Sigmoid colon (tissue), 7 donors: ENCODE data around the gene MMRN1. TPM values are rescaled to one million over a fixed set of nuclear protein-coding genes. Genes with fewer than 3 reads are reported as not detected.

ENCODE experiments used
- DNase-seq: peaks from one replicate; pipeline ENCODE4 v3.0.0-alpha.2; 2019
- H3K27ac ChIP-seq, 4 donors: fragments of 200-600 bp; sonication (generic); one replicate each; pipeline ENCODE4 v1.5.1; 2016 to 2019; ENCODE audit warnings: mild to moderate bottlenecking in 1 of 4
- H3K27me3 ChIP-seq, 3 donors: fragments of 200-600 bp; sonication (generic); one replicate each; pipeline ENCODE4 v1.5.1; 2019; ENCODE audit warnings: mild to moderate bottlenecking in 1 of 3
- H3K36me3 ChIP-seq, 4 donors: fragments of 200-600 bp; sonication (generic); one replicate each; pipeline ENCODE4 v1.5.1; 2016 to 2019
- H3K4me1 ChIP-seq, 4 donors: fragments of 200-600 bp; sonication (generic); one replicate each; pipeline ENCODE4 v1.5.1; 2017 to 2019
- H3K4me3 ChIP-seq, 4 donors: fragments of 200-600 bp; sonication (generic); one replicate each; pipeline ENCODE4 v1.5.1; 2017 to 2019; ENCODE audit warnings: mild to moderate bottlenecking in 2 of 4, moderate library complexity in 1 of 4
- H3K9me3 ChIP-seq, 4 donors: fragments of 200-600 bp in 3 of 4; sonication (generic) in 3 of 4; one replicate each; pipeline versions ENCODE4 v1.5.1 to v1.6.1; 2013 to 2019
- EP300 ChIP-seq, 4 donors: sonication (generic); formaldehyde crosslinking; IDR thresholded peaks; one replicate each; pipeline ENCODE4 v1.6.1; 2017; ENCODE audit warnings: antibody characterized with exemption in 4 of 4
- POLR2A ChIP-seq, 2 donors: fragments of 450-650 bp; IDR thresholded peaks; one replicate each; pipeline ENCODE4 v1.6.1; 2016; ENCODE audit warnings: antibody characterized with exemption in 2 of 2, mild to moderate bottlenecking in 2 of 2, moderate library complexity in 2 of 2
- POLR2AphosphoS5 ChIP-seq, 4 donors: sonication (generic); formaldehyde crosslinking; IDR thresholded peaks; one replicate each; pipeline ENCODE4 v1.6.1; 2017; ENCODE audit warnings: antibody characterized with exemption in 4 of 4
- WGBS, 2 donors: extraction: QIAGEN DNeasy Blood & Tissue Kit; methylation state at CpG; one replicate each; pipeline ENCODE4 v1.1.7; 2013; 5-methylcytosine and 5-hydroxymethylcytosine counted together
- intact Hi-C: fragments of 100-400 bp; cut with DNase I; formaldehyde crosslinking; loops from one replicate; pipeline ENCODE4 v1.15.1; 2023
- polyA plus RNA-seq, 3 donors: library from polyadenylated mRNA; stranded (reverse); fragments of 200-250 nt; gene quantifications; one replicate each; pipeline ENCODE4 v1.2.3, GENCODE V29; 2013
- total RNA-seq, 4 donors: library from RNA; depleted of rRNA; stranded (reverse); fragments of >200 nt; gene quantifications; one replicate each; pipeline ENCODE4 v1.1.0, GENCODE V29; 2016
- TF ChIP-seq, protein P1 (sequence below), 4 experiments: fragments of 450-650 bp in 3 of 4; fragments of 200-600 bp in 1 of 4; IDR thresholded peaks; one replicate each; pipeline ENCODE4 v1.5.1; 2016 to 2019; ENCODE audit warnings: antibody characterized with exemption in 4 of 4, mild to moderate bottlenecking in 3 of 4, moderate library complexity in 2 of 4
- donor health status: healthy with polysubstance abuse.
- donor health status: Bipolar disorder and iron deficiency.
- donor health status: healthy.

MMRN1 gene
- total and polyA plus RNA-seq, 7 donors: 0.46 to 86.6 (median 28.1) TPM

DNA sequence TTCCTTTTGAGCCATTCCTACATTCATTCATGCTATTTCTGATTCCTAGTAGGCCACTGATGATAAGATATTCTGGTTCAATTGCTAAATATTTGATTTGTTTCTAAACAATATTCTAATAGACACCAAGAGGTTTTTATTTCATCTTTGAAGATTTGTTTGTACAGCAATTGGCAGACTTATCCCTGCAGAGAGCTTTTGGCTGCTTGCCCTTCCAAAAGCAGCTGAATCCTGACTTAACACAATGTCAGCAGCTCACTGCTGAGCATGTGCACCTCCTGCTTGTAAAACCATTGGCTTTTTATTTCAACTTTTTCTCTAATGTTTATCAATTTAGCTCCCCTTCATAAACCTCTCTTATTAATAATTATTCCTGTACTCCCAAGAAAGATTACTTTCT is 45.3 kb downstream of the MMRN1 start:
- DNase-seq: no peak
- Histone ChIP-seq H3K27ac (no peak overlapping the region), H3K36me3 (no peaks in the 10 kb centered on the region), H3K4me1 (peaks cover 0 to 6% (median 0%) of the 10 kb centered on the region in 4 donors), H3K4me3 (no peak overlapping the region), H3K9me3 (no peaks in the 10 kb centered on the region), H3K27me3 (no peaks in the 10 kb centered on the region)
- TF ChIP-seq EP300 (IDR thresholded peaks at IDR 0.05) (no peak), POLR2A (IDR thresholded peaks at IDR 0.05) (no peak), POLR2AphosphoS5 (IDR thresholded peaks at IDR 0.05) (no peak)
- TF ChIP-seq, protein P1, sequence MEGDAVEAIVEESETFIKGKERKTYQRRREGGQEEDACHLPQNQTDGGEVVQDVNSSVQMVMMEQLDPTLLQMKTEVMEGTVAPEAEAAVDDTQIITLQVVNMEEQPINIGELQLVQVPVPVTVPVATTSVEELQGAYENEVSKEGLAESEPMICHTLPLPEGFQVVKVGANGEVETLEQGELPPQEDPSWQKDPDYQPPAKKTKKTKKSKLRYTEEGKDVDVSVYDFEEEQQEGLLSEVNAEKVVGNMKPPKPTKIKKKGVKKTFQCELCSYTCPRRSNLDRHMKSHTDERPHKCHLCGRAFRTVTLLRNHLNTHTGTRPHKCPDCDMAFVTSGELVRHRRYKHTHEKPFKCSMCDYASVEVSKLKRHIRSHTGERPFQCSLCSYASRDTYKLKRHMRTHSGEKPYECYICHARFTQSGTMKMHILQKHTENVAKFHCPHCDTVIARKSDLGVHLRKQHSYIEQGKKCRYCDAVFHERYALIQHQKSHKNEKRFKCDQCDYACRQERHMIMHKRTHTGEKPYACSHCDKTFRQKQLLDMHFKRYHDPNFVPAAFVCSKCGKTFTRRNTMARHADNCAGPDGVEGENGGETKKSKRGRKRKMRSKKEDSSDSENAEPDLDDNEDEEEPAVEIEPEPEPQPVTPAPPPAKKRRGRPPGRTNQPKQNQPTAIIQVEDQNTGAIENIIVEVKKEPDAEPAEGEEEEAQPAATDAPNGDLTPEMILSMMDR (IDR thresholded peaks at IDR 0.05): no peak
- intact Hi-C loops: no loop called here

DNA sequence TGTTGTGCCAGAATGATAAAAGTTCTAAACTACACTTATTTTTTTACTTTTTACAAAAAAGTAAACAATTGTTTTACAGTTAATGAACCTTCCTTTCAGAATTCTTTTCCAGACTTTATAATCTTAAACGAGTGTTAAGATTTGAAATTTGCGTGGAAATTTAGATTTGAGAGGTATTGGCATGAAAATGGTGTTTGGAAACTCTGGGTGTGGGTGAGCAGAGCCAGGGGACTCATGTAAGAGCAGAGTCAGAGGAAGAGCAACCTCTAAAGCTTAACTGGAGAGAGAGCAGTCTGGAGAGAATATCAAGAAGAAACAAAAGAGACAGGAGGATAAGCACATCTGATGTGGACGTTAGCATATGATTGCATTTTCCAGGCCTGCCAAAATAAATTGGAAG is 48.2 kb downstream of the MMRN1 start:
- Histone ChIP-seq H3K4me3 (no peak overlapping the region), H3K4me1 (peaks cover 0 to 6% (median 0%) of the 10 kb centered on the region in 4 donors), H3K27ac (no peak overlapping the region), H3K9me3 (no peaks in the 10 kb centered on the region), H3K27me3 (no peaks in the 10 kb centered on the region), H3K36me3 (no peaks in the 10 kb centered on the region)
- DNase-seq: no peak
- TF ChIP-seq EP300 (IDR thresholded peaks at IDR 0.05) (no peak), POLR2A (IDR thresholded peaks at IDR 0.05) (no peak), POLR2AphosphoS5 (IDR thresholded peaks at IDR 0.05) (no peak)
- TF ChIP-seq, protein P1 (IDR thresholded peaks at IDR 0.05): no peak
- WGBS, 2 donors: 68 to 82% methylated on average over 3 of the region's 3 CpGs
- intact Hi-C loops: no loop called here

DNA sequence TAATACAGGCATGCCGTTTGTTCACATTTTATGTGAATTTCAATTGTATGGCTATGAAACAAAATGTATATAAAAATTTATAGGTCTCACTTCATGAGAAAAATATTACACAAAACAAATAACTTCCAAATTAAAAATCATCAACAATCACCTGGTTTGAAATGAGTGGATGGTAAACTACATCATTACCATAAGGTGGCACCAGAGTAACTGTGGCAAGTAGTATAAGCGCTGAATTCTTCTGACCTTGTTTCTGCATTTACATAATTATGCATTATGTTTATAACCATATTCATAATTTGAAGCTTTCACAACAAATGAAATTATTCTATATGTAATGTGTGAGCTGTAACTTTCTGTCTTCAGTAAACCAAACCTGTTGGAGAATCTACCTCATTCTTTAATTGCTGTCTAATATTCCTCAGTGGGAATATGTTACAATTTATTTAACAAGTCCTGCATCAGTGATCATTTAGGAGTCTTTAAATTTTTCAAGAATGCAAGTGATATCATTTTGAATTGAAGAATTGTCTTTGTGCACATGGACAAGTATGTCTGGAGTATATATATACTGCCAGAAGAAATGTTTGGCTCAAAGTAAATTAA is 55.2 kb downstream of the MMRN1 start:
- intact Hi-C loops: no loop called here
- H3K9me3 ChIP-seq: no peaks in the 10 kb centered on the region
- no peaks in the 10 kb centered on the region for H3K27me3 ChIP-seq
- no peak for TF ChIP-seq POLR2AphosphoS5 (IDR thresholded peaks at IDR 0.05)
- no peak for TF ChIP-seq EP300 (IDR thresholded peaks at IDR 0.05)
- TF ChIP-seq POLR2A (IDR thresholded peaks at IDR 0.05): no peak
- TF ChIP-seq, protein P1 (IDR thresholded peaks at IDR 0.05): no peak
- no peak overlapping the region for H3K4me3 ChIP-seq
- no peak for DNase-seq
- 40 to 74% methylated on average over 2 of the region's 2 CpGs for WGBS, 2 donors
- H3K27ac ChIP-seq: no peak overlapping the region
- no peaks in the 10 kb centered on the region for H3K4me1 ChIP-seq
- H3K36me3 ChIP-seq: no peaks in the 10 kb centered on the region

DNA sequence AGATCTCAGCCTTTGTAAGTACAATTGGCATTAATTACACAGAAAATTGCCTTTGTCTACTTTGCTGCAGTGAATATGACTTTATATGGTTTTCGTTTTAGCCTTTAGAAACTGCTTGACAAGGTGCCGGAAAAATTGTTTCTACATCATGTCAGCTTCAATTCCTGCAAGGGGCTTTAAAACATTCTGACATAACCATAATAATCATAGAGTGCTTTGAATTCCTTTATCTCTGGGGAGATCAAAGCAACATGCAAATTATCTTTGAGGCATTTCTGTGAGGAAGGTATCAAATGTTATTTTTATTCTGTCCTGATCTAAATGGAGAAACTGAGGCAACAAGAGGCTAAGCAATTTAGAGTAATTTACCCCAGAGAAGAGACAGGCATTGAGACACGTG is 57.8 kb downstream of the MMRN1 start:
- H3K4me1 ChIP-seq: no peaks in the 10 kb centered on the region
- H3K27ac ChIP-seq: no peak overlapping the region
- intact Hi-C loops: no loop called here
- TF ChIP-seq POLR2A (IDR thresholded peaks at IDR 0.05) (no peak), POLR2AphosphoS5 (IDR thresholded peaks at IDR 0.05) (no peak), EP300 (IDR thresholded peaks at IDR 0.05) (no peak)
- TF ChIP-seq, protein P1 (IDR thresholded peaks at IDR 0.05): no peak
- H3K27me3 ChIP-seq: no peaks in the 10 kb centered on the region
- H3K9me3 ChIP-seq: no peaks in the 10 kb centered on the region
- H3K4me3 ChIP-seq: no peak overlapping the region
- WGBS, 2 donors: 85 to 88% methylated on average over 3 of the region's 3 CpGs
- no peak for DNase-seq
- no peaks in the 10 kb centered on the region for H3K36me3 ChIP-seq
